ENCODE measurements around the gene INPP1. TPM values are rescaled to one million over a fixed set of nuclear protein-coding genes. Genes with fewer than 3 reads are reported as not detected.

INPP1 gene
- total RNA-seq, 2 experiments from 2014 or later, result not detected

GRCh38 chr2:190376591-190377245 lies 33.3 kb downstream of the INPP1 start:
- Histone ChIP-seq H3K4me2 (ENCODE audit: low read length) (no peak overlapping the region), H3K9me3 (ENCODE audit: low read length) (no peaks in the 10 kb centered on the region), H3K4me1 (ENCODE audit: insufficient read depth, low read length, poor library complexity, severe bottlenecking) (no peaks in the 10 kb centered on the region), H3K9me2 (ENCODE audit: insufficient read depth, low read length) (no peaks in the 10 kb centered on the region), H3K4me3 (ENCODE audit: low read depth, low read length, poor library complexity, severe bottlenecking) (no peak overlapping the region), H2AFZ (ENCODE audit: low read length) (no peak overlapping the region), H3K79me2 (ENCODE audit: insufficient read depth, low read depth, low read length) (no peaks in the 10 kb centered on the region), H3K36me3 (ENCODE audit: insufficient read depth, low read length) (no peaks in the 10 kb centered on the region), H3K27ac (ENCODE audit: low read depth, low read length, poor library complexity, severe bottlenecking) (no peak overlapping the region), H4K20me1 (ENCODE audit: insufficient read depth, low read length) (no peaks in the 10 kb centered on the region)
- BruUV-seq (replicated peaks), result no TSS peak
- ChIA-PET CTCF (ENCODE audit: unreplicated experiment) (no interaction called here), POLR2A (interaction anchor here (0.9 kb wide), 1 partner anchor 332 kb away, joined by 4 read pairs; no protein-coding TSS in a partner anchor)
- no peak for DNase-seq (ENCODE audit: low spot score)
- TF ChIP-seq EZH2phosphoT487 (IDR thresholded peaks at IDR 0.05; ENCODE audit: borderline replicate concordance, low read depth, low read length) (no peak), CTCF (conservative IDR thresholded peaks at IDR 0.05; ENCODE audit: low read length) (no peak)
- intact Hi-C loops (cut with micrococcal nuclease; ENCODE audit: unreplicated experiment), result no loop called here

GRCh38 chr2:190378880-190379237 lies 35.5 kb downstream of the INPP1 start:
- H3K9me3 ChIP-seq (ENCODE audit: low read length), result no peaks in the 10 kb centered on the region
- H3K27ac ChIP-seq (ENCODE audit: low read depth, low read length, poor library complexity, severe bottlenecking), result no peak overlapping the region
- H3K36me3 ChIP-seq (ENCODE audit: insufficient read depth, low read length), result no peaks in the 10 kb centered on the region
- H3K4me2 ChIP-seq (ENCODE audit: low read length), result no peak overlapping the region
- no peaks in the 10 kb centered on the region for H4K20me1 ChIP-seq (ENCODE audit: insufficient read depth, low read length)
- ChIA-PET POLR2A (no interaction called here), CTCF (ENCODE audit: unreplicated experiment) (no interaction called here)
- no peak for DNase-seq (ENCODE audit: low spot score)
- TF ChIP-seq CTCF (conservative IDR thresholded peaks at IDR 0.05; ENCODE audit: low read length) (no peak), EZH2phosphoT487 (IDR thresholded peaks at IDR 0.05; ENCODE audit: borderline replicate concordance, low read depth, low read length) (no peak)
- no peaks in the 10 kb centered on the region for H3K79me2 ChIP-seq (ENCODE audit: insufficient read depth, low read depth, low read length)
- no peak overlapping the region for H2AFZ ChIP-seq (ENCODE audit: low read length)
- H3K9me2 ChIP-seq (ENCODE audit: insufficient read depth, low read length), result no peaks in the 10 kb centered on the region
- intact Hi-C loops (cut with micrococcal nuclease; ENCODE audit: unreplicated experiment), result no loop called here
- H3K4me1 ChIP-seq (ENCODE audit: insufficient read depth, low read length, poor library complexity, severe bottlenecking), result no peaks in the 10 kb centered on the region
- H3K4me3 ChIP-seq (ENCODE audit: low read depth, low read length, poor library complexity, severe bottlenecking), result no peak overlapping the region
- BruUV-seq (replicated peaks), result no TSS peak

- Histone ChIP-seq H2AFZ (ENCODE audit: low read length) (no peak overlapping the region), H3K9me2 (ENCODE audit: insufficient read depth, low read length) (no peaks in the 10 kb centered on the region), H3K79me2 (ENCODE audit: insufficient read depth, low read depth, low read length) (no peaks in the 10 kb centered on the region), H3K9me3 (ENCODE audit: low read length) (no peaks in the 10 kb centered on the region), H3K27ac (ENCODE audit: low read depth, low read length, poor library complexity, severe bottlenecking) (no peak overlapping the region), H3K36me3 (ENCODE audit: insufficient read depth, low read length) (no peaks in the 10 kb centered on the region), H3K4me2 (ENCODE audit: low read length) (no peak overlapping the region), H3K4me1 (ENCODE audit: insufficient read depth, low read length, poor library complexity, severe bottlenecking) (no peaks in the 10 kb centered on the region), H3K4me3 (ENCODE audit: low read depth, low read length, poor library complexity, severe bottlenecking) (no peak overlapping the region), H4K20me1 (ENCODE audit: insufficient read depth, low read length) (no peaks in the 10 kb centered on the region)
- no TSS peak for BruUV-seq (replicated peaks)
- intact Hi-C loops (cut with micrococcal nuclease; ENCODE audit: unreplicated experiment), result no loop called here
- TF ChIP-seq EZH2phosphoT487 (IDR thresholded peaks at IDR 0.05; ENCODE audit: borderline replicate concordance, low read depth, low read length), result no peak
- no peak for TF ChIP-seq CTCF (conservative IDR thresholded peaks at IDR 0.05; ENCODE audit: low read length)
- ChIA-PET POLR2A (no interaction called here), CTCF (ENCODE audit: unreplicated experiment) (no interaction called here)
- no peak for DNase-seq (ENCODE audit: low spot score)
Measured at GRCh38 chr2:190379249-190379964, 36.0 kb downstream of the INPP1 start.

All from OCI-LY7 (cell line).